GM21390 (cell line): ENCODE measurements around the gene DNAH9.

Experiments used
- ATAC-seq: cut with Tn5 transposase; IDR thresholded peaks from one replicate; pipeline ENCODE4 v1.9.1; 2021; ENCODE audit not compliant: unreplicated experiment

Gene DNAH9

GRCh38 chr17:11644265-11645212 is 46.3 kb downstream of the DNAH9 start:
- no peak for ATAC-seq

- no peak for ATAC-seq
Measured at GRCh38 chr17:11645426-11645825, 47.2 kb downstream of the DNAH9 start.

GRCh38 chr17:11651089-11651488 is 52.8 kb downstream of the DNAH9 start:
- ATAC-seq = no peak

GRCh38 chr17:11668618-11669017 is 70.3 kb downstream of the DNAH9 start:
- no peak for ATAC-seq

GRCh38 chr17:11671126-11671525 is 72.9 kb downstream of the DNAH9 start:
- no peak for ATAC-seq

GRCh38 chr17:11682646-11683045 is 84.4 kb downstream of the DNAH9 start:
- no peak for ATAC-seq

- ATAC-seq = no peak
Measured at GRCh38 chr17:11690681-11691080, 92.4 kb downstream of the DNAH9 start.

- no peak for ATAC-seq
Measured at GRCh38 chr17:11692688-11693087, 94.4 kb downstream of the DNAH9 start.

GRCh38 chr17:11693284-11693683 is 95.0 kb downstream of the DNAH9 start:
- ATAC-seq = no peak

GRCh38 chr17:11700668-11701067 is 102.4 kb downstream of the DNAH9 start:
- ATAC-seq = no peak

GRCh38 chr17:11701911-11702310 is 103.6 kb downstream of the DNAH9 start:
- ATAC-seq = no peak

- no peak for ATAC-seq
Measured at GRCh38 chr17:11704041-11704440, 105.8 kb downstream of the DNAH9 start.

GRCh38 chr17:11705111-11705510 is 106.8 kb downstream of the DNAH9 start:
- ATAC-seq = no peak

- no peak for ATAC-seq
Measured at GRCh38 chr17:11707586-11707985, 109.3 kb downstream of the DNAH9 start.

- no peak for ATAC-seq
Measured at GRCh38 chr17:11712456-11712855, 114.2 kb downstream of the DNAH9 start.

- no peak for ATAC-seq
Measured at GRCh38 chr17:11719203-11719602, 120.9 kb downstream of the DNAH9 start.

GRCh38 chr17:11719856-11720255 is 121.6 kb downstream of the DNAH9 start:
- no peak for ATAC-seq

GRCh38 chr17:11720816-11721215 is 122.5 kb downstream of the DNAH9 start:
- no peak for ATAC-seq

- no peak for ATAC-seq
Measured at GRCh38 chr17:11730747-11731146, 132.5 kb downstream of the DNAH9 start.

- ATAC-seq = no peak
Measured at GRCh38 chr17:11736613-11737312, 138.5 kb downstream of the DNAH9 start.

GRCh38 chr17:11737313-11737679 is 139.0 kb downstream of the DNAH9 start:
- no peak for ATAC-seq

- ATAC-seq = no peak
Measured at GRCh38 chr17:11738151-11738550, 139.9 kb downstream of the DNAH9 start.
